NCI-H2107 (cell line): ENCODE measurements around the gene RIPK4.
A peak's percentile ranks its signal among the peaks of the same experiment; 100 is the strongest.

Source experiments
- DNase-seq: peaks from one replicate; lab custom pipeline; 2025; lab: John Stamatoyannopoulos, UW

Gene RIPK4

GRCh38 chr21:41769111-41769510 lies 2.3 kb upstream of the RIPK4 start:
- DNase-seq, result no peak

GRCh38 chr21:41768437-41769042 lies 1.7 kb upstream of the RIPK4 start:
- DNase-seq, result no peak

- no peak for DNase-seq
These were observed 969 bp upstream of the RIPK4 start for GRCh38 chr21:41767606-41768436.

GRCh38 chr21:41765973-41766882 lies 624 bp downstream of the RIPK4 start:
- DNase-seq, result no peak

GRCh38 chr21:41765420-41765821 lies 1.4 kb downstream of the RIPK4 start:
- no peak for DNase-seq

- DNase-seq, result no peak
These were observed 2.1 kb downstream of the RIPK4 start for GRCh38 chr21:41764558-41765419.

GRCh38 chr21:41763996-41764395 lies 2.9 kb downstream of the RIPK4 start:
- DNase-seq, result no peak

- DNase-seq, result peak; percentile 83
These were observed 3.4 kb downstream of the RIPK4 start for GRCh38 chr21:41763398-41763931.

GRCh38 chr21:41762753-41763152 lies 4.1 kb downstream of the RIPK4 start:
- DNase-seq, result no peak

GRCh38 chr21:41761934-41762635 lies 4.8 kb downstream of the RIPK4 start:
- DNase-seq, result no peak

GRCh38 chr21:41761211-41761933 lies 5.5 kb downstream of the RIPK4 start:
- peak; percentile 47 for DNase-seq

GRCh38 chr21:41760411-41760810 lies 6.4 kb downstream of the RIPK4 start:
- no peak for DNase-seq

GRCh38 chr21:41759926-41760325 lies 6.9 kb downstream of the RIPK4 start:
- DNase-seq, result no peak

- DNase-seq, result no peak
These were observed 7.5 kb downstream of the RIPK4 start for GRCh38 chr21:41759214-41759840.

GRCh38 chr21:41758550-41758949 lies 8.3 kb downstream of the RIPK4 start:
- DNase-seq, result no peak

- no peak for DNase-seq
These were observed 10.7 kb downstream of the RIPK4 start for GRCh38 chr21:41755934-41756773.

- DNase-seq, result no peak
These were observed 11.5 kb downstream of the RIPK4 start for GRCh38 chr21:41755258-41755933.

- DNase-seq, result no peak
These were observed 12.4 kb downstream of the RIPK4 start for GRCh38 chr21:41754479-41754891.
